GM21529 (cell line): ENCODE measurements around the gene ZNF428.
"Not testable (repeated sequence)": the region's sequence is repeated elsewhere in the genome, so short reads cannot be mapped to it uniquely, and the experiment has no call there.

ENCODE experiments used
- ATAC-seq: cut with Tn5 transposase; IDR thresholded peaks from one replicate; pipeline ENCODE4 v1.9.1; 2021; ENCODE audit not compliant: unreplicated experiment

Gene ZNF428

GRCh38 chr19:43620061-43621001 lies 902 bp upstream of the ZNF428 start:
- no peak for ATAC-seq

- ATAC-seq, result peak; percentile 29
Observed at GRCh38 chr19:43618921-43619261, 538 bp downstream of the ZNF428 start.

GRCh38 chr19:43616954-43617353 lies 2.5 kb downstream of the ZNF428 start:
- ATAC-seq, result no peak

GRCh38 chr19:43616306-43616705 lies 3.1 kb downstream of the ZNF428 start:
- no peak for ATAC-seq

GRCh38 chr19:43612374-43612773 lies 7.1 kb downstream of the ZNF428 start:
- no peak for ATAC-seq

- no peak for ATAC-seq
Observed at GRCh38 chr19:43611788-43612187, 7.6 kb downstream of the ZNF428 start, which contains the start of gene SRRM5. TSS of gene SRRM5 (plus strand) at chr19:43612088. CDS start at chr19:43612122, 34 bp downstream.

GRCh38 chr19:43610493-43610892 lies 8.9 kb downstream of the ZNF428 start:
- no peak for ATAC-seq

GRCh38 chr19:43609872-43610271 lies 9.6 kb downstream of the ZNF428 start:
- ATAC-seq, result no peak

- no peak for ATAC-seq
Observed at GRCh38 chr19:43607238-43608205, 11.9 kb downstream of the ZNF428 start.

GRCh38 chr19:43606569-43607229 lies 12.7 kb downstream of the ZNF428 start:
- no peak for ATAC-seq

- no peak for ATAC-seq
Observed at GRCh38 chr19:43605875-43606568, 13.4 kb downstream of the ZNF428 start.

- ATAC-seq, result not testable (repeated sequence)
Observed at GRCh38 chr19:43600326-43600725, 19.1 kb downstream of the ZNF428 start.

- ATAC-seq, result no peak
Observed at GRCh38 chr19:43599635-43600295, 19.7 kb downstream of the ZNF428 start.

- ATAC-seq, result no peak
Observed at GRCh38 chr19:43598445-43599240, 20.8 kb downstream of the ZNF428 start.

- no peak for ATAC-seq
Observed at GRCh38 chr19:43597876-43598275, 21.6 kb downstream of the ZNF428 start.

GRCh38 chr19:43596842-43597461 lies 22.5 kb downstream of the ZNF428 start:
- no peak for ATAC-seq

GRCh38 chr19:43595999-43596841 lies 23.2 kb downstream of the ZNF428 start, which contains the start of the genes IRGQ and ZNF576:
TSS of gene IRGQ (minus strand) at chr19:43596134. CDS start at chr19:43595338, 796 bp downstream.
TSS of gene ZNF576 (plus strand) at chr19:43596595. CDS start at chr19:43597109, 514 bp downstream.
- peak; percentile 73 for ATAC-seq
